EL (cell line): Measurements from ENCODE around the gene SDHAF2.
"Not testable (repeated sequence)": the region's sequence is repeated elsewhere in the genome, so short reads cannot be mapped to it uniquely, and the experiment has no call there.

Source experiments
- DNase-seq: peaks from one replicate; pipeline ENCODE4 v3.0.0-alpha.2; 2016

The SDHAF2 gene

DNA sequence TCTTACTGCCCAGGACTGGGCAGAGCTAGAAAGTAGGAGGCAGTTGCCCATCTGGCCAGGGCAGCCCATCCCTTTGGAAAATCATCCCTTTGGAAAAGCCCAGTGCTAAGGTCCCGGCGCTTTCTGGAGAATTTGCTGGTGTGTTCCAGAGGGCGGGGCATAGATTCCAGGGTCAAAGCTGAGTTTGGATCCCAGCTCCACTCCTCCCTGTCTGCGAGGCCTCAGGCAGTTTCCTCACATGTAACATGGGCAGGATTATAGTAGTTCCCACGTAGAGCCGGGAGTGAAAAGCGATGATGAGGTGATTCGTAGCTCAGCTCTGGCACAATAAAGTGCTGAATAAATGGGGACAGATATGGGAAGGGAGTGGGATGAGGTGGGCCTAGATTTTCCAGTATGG lies 47.2 kb downstream of the SDHAF2 start:
- DNase-seq = no peak

- peak; percentile 37 for DNase-seq
Measured at GRCh38 chr11:61477727-61478148, 47.8 kb downstream of the SDHAF2 start.

DNA sequence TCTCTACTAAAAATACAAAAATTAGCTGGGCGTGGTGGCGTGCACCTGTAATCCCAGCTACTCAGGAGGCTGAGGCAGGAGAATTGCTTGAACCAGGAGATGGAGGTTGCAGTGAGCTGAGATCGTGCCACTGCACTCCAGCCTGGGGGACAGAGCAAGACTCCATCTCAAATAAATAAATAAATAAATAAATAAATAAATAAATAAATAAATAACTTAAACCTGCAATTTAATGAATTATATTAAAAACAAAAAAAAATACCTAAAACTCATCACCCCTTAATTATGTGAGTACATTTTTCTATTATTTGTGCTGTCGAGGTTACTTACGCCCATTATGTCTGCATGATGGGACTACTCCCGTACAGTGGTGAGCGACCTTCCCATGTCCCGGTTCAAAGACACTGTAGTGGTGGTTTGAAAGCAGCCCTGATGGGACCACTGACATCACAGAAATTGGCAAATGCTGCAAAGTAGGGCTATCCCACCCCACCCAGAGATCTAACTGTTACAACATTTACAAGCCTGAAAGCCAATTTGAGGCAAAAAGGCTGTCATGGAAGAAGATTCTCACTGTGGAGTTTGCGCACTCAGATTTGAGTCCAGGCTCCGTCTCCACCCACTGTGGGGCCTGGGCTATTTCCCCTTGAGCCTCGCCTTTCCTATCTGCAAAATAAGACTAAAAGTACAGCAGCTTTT lies 49.6 kb downstream of the SDHAF2 start:
- DNase-seq = not testable (repeated sequence)

- no peak for DNase-seq
Measured at GRCh38 chr11:61480261-61480993, 50.5 kb downstream of the SDHAF2 start.

GRCh38 chr11:61480994-61481335 lies 51.0 kb downstream of the SDHAF2 start:
- no peak for DNase-seq

DNA sequence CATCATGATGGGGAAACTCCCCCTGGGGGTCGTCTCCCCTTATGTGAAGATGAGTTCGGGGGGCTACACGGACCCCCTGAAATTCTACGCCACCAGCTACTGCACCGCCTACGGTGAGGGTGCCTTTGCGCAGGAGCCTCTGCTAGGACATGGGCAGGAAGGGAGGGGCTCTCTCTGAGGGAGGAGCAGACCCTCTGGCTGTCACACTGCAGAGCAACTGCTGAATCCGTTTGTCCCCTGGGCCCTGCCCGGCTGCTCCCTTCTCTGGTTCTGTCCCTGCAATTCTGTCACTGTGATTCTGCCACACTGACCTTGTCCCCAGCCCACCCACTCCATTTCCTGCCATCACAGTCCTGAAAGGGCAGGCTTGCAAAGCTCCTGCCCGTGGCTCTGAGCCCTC lies 51.9 kb downstream of the SDHAF2 start:
- no peak for DNase-seq

DNA sequence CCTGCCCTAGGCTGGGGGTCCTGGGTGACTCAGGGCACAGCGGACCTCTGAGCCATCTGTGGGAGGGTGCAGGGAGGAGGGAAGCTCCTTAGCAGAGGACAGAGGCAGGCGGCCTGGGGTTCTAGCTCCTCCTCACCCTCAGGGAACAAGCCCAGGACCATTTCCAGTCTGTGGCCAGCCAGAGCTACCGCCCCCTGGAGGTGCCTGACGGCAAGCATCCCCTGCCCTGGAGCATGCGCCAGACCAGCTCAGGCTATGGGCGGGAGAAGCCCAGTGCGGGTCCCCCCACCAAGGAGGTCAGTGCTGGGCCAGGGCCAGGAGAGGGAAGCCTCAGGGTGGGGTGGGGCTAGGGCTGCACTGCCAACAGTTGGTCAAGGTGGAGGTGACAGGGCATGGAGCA lies 52.6 kb downstream of the SDHAF2 start:
- peak; percentile 35 for DNase-seq

DNA sequence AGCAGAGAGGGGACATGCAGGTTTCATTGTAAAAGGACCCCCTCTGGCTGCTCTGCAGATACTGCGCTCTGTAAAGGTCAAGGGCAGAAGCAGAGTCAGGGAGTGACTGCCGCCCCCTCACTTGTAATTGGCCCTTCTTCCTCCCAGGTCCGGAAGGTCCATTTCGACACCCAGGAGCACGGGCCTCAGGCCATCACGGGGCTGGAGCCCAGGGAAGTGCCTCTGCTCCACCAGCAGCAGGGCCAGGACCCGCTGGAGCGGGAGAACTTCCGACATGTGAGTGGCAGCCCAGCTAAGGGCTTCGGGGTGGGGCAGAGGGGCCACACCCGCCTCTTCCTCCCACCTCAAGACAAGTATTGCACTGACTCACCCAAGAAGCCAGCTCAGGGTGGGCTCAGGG lies 54.6 kb downstream of the SDHAF2 start:
- DNase-seq = no peak

DNA sequence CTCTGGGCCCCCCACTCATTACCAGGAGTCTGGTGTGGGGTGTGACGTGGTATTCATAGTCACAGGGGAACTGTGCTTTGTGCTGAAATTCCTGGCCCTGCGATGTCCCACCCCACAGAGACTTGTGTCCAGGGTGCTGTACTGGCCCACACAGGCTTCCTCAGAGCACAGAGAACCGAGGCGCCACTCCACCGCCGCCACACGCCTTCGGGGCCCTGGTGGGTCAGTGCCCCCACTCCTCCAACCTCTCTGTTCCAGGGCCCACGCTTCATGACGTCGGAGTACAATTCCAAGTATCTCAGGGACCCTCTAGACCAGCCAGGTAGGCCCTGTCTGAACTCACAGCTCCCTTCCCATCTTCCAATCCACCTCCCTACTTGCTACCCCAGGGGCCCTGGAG lies 55.2 kb downstream of the SDHAF2 start:
- DNase-seq = no peak

- no peak for DNase-seq
Measured at GRCh38 chr11:61486011-61486620, 56.2 kb downstream of the SDHAF2 start.

DNA sequence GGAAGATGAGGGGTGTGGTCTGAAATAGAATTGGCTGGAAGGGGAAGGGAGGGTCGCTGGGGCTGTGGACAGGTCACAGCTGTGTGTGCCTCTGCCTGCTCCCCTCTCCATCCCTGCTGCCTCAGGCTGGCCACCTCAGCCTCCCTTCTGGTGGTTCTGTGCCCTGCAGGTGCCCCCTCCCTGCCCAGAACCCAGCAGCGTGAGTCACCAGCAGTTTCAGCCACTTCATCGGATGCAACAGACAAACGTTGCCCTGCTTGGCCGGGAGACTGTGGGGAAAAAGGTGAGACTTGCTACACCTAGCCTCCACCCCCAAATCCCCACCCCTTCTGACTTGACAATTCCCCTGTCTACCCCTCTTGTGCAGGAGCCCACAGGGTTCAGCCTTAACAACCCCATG lies 56.9 kb downstream of the SDHAF2 start:
- DNase-seq = no peak

GRCh38 chr11:61487342-61488025 lies 57.6 kb downstream of the SDHAF2 start:
- no peak for DNase-seq

GRCh38 chr11:61488651-61489291 lies 58.8 kb downstream of the SDHAF2 start:
- no peak for DNase-seq

GRCh38 chr11:61489833-61490721 lies 60.2 kb downstream of the SDHAF2 start:
- DNase-seq = no peak

DNA sequence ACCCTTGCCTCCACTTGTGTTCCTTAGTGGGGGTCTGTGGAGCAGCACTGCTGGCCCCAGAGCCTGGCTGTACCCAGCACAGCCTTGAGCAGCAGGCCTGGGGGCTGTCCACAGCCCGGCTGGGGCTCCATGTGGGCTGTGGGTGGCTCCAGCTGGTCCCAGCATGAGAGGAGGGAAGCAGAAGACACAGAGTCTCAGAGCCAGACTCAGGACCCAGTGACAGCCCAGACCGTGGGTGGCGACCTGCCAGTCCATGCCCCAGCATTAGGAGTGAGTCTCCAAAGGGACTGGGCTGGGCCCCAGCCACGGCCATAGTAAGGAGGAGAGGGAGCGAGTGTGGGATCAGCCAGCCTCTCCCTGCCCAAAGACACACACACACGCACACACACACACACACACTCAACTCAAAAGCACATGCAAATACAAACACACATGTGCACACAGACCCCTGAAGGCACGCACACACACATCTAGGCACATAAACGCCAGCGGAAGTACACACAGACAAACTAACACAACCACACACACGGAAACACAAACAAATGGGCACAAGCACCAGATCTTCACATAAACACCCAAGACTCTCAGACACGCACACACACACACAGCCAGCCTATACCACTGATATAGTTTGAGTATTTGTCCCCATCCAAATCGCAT lies 61.9 kb downstream of the SDHAF2 start:
- no peak for DNase-seq

- DNase-seq = no peak
Measured at GRCh38 chr11:61494381-61494961, 64.5 kb downstream of the SDHAF2 start.

- no peak for DNase-seq
Measured at GRCh38 chr11:61495801-61496601, 66.1 kb downstream of the SDHAF2 start.
